Glutamatergic neuron (in vitro differentiated cells): ENCODE results near the gene ADAMTS8. TPM values are rescaled to one million over a fixed set of nuclear protein-coding genes. Genes with fewer than 3 reads are reported as not detected.

Experiments
- DNase-seq: peaks from one replicate; pipeline ENCODE4 v3.0.0; 2022
- H3K27ac Mint-ChIP-seq: one replicate; pipeline ENCODE4 v1.8.0; 2020; ENCODE audit warnings: mild to moderate bottlenecking, mixed read lengths, inconsistent platforms; ENCODE audit not compliant: unreplicated experiment
- H3K27me3 Mint-ChIP-seq: one replicate; pipeline ENCODE4 v1.8.0; 2020; ENCODE audit warnings: mild to moderate bottlenecking, moderate library complexity, mixed read lengths, inconsistent platforms; ENCODE audit not compliant: unreplicated experiment
- H3K36me3 Mint-ChIP-seq: one replicate; pipeline ENCODE4 v1.8.0; 2020; ENCODE audit warnings: mild to moderate bottlenecking, mixed read lengths, inconsistent platforms; ENCODE audit not compliant: unreplicated experiment
- H3K4me1 Mint-ChIP-seq: one replicate; pipeline ENCODE4 v1.8.0; 2020; ENCODE audit warnings: mild to moderate bottlenecking, low read depth, mixed read lengths, inconsistent platforms; ENCODE audit not compliant: unreplicated experiment
- H3K4me3 Mint-ChIP-seq: one replicate; pipeline ENCODE4 v1.8.0; 2020; ENCODE audit warnings: mild to moderate bottlenecking, mixed read lengths, inconsistent platforms; ENCODE audit not compliant: unreplicated experiment
- H3K9me3 Mint-ChIP-seq: one replicate; pipeline ENCODE4 v1.8.0; 2020; ENCODE audit warnings: mild to moderate bottlenecking, moderate library complexity, mixed read lengths, inconsistent platforms; ENCODE audit not compliant: unreplicated experiment
- total RNA-seq: library from RNA; stranded (reverse); fragmentation: NEBNext Ultra II Directional; extraction: Animal tissue kit (Norgen Biotek cat#: 25700); gene quantifications from one replicate; pipeline ENCODE4 v1.2.1, GENCODE V29; 2021; ENCODE audit not compliant: unreplicated experiment
- TF ChIP-seq, protein P1 (sequence below): fragments of 200-600 bp; sonication (generic); IDR thresholded peaks from one replicate; pipeline ENCODE4 v1.5.0; 2021; ENCODE audit not compliant: partially characterized antibody, unreplicated experiment

The ADAMTS8 gene
- total RNA-seq, 1 donor from 2014 or later = 0.32 TPM

DNA sequence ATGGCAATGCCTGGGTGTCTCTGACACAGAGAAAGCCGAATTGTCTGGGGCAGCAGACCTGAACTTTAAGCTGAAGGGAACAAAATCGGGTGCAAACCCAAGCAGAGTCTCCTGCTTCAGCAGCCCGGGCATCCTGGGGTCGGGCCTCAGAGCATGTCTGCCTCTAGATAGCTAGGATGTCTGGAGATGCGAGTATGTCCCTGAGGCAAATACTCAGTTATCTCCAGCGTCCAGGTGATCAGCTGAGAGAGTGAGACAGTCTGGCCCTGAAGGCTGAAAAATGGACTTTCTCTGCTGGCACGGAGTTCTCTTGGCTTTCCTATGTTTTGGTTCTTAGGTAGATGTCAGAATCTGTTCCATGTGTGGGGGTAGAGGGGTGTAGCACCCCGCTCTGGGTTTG lies 3.3 kb downstream of the ADAMTS8 start:
- no peak overlapping the region for H3K27ac Mint-ChIP-seq
- peaks cover 12% of the 10 kb centered on the region for H3K27me3 Mint-ChIP-seq
- H3K4me3 Mint-ChIP-seq = no peak overlapping the region
- peaks cover 3% of the 10 kb centered on the region for H3K9me3 Mint-ChIP-seq
- H3K36me3 Mint-ChIP-seq = peaks cover 4% of the 10 kb centered on the region
- TF ChIP-seq, protein P1, sequence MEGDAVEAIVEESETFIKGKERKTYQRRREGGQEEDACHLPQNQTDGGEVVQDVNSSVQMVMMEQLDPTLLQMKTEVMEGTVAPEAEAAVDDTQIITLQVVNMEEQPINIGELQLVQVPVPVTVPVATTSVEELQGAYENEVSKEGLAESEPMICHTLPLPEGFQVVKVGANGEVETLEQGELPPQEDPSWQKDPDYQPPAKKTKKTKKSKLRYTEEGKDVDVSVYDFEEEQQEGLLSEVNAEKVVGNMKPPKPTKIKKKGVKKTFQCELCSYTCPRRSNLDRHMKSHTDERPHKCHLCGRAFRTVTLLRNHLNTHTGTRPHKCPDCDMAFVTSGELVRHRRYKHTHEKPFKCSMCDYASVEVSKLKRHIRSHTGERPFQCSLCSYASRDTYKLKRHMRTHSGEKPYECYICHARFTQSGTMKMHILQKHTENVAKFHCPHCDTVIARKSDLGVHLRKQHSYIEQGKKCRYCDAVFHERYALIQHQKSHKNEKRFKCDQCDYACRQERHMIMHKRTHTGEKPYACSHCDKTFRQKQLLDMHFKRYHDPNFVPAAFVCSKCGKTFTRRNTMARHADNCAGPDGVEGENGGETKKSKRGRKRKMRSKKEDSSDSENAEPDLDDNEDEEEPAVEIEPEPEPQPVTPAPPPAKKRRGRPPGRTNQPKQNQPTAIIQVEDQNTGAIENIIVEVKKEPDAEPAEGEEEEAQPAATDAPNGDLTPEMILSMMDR = no peak
- no peak for DNase-seq
- peaks cover 10% of the 10 kb centered on the region for H3K4me1 Mint-ChIP-seq

- Mint-ChIP-seq H3K36me3 (peaks cover 4% of the 10 kb centered on the region), H3K27me3 (peaks cover 12% of the 10 kb centered on the region), H3K9me3 (peaks cover 3% of the 10 kb centered on the region), H3K27ac (no peak overlapping the region), H3K4me1 (peaks cover 10% of the 10 kb centered on the region), H3K4me3 (no peak overlapping the region)
- TF ChIP-seq, protein P1 = no peak
- no peak for DNase-seq
These were observed 3.7 kb downstream of the ADAMTS8 start for GRCh38 chr11:130424613-130425140.

GRCh38 chr11:130423541-130424142 lies 4.8 kb downstream of the ADAMTS8 start:
- no peak overlapping the region for H3K27ac Mint-ChIP-seq
- TF ChIP-seq, protein P1 = no peak

GRCh38 chr11:130422251-130422995 lies 6.0 kb downstream of the ADAMTS8 start:
- DNase-seq = no peak
- H3K4me3 Mint-ChIP-seq = no peak overlapping the region
- H3K36me3 Mint-ChIP-seq = peaks cover 4% of the 10 kb centered on the region
- H3K9me3 Mint-ChIP-seq = peaks cover 2% of the 10 kb centered on the region
- TF ChIP-seq, protein P1 = no peak
- H3K27me3 Mint-ChIP-seq = peaks cover 5% of the 10 kb centered on the region
- H3K27ac Mint-ChIP-seq = no peak overlapping the region
- H3K4me1 Mint-ChIP-seq = peaks cover 8% of the 10 kb centered on the region

More at GRCh38 chr11:130423541-130424142, 4.8 kb downstream of the ADAMTS8 start:
- peaks cover 7% of the 10 kb centered on the region for H3K27me3 Mint-ChIP-seq
- peaks cover 4% of the 10 kb centered on the region for H3K36me3 Mint-ChIP-seq
- peaks cover 3% of the 10 kb centered on the region for H3K9me3 Mint-ChIP-seq
- DNase-seq = no peak
- H3K4me1 Mint-ChIP-seq = peaks cover 10% of the 10 kb centered on the region
- H3K4me3 Mint-ChIP-seq = no peak overlapping the region

- DNase-seq = no peak
- Mint-ChIP-seq H3K9me3 (peaks cover 2% of the 10 kb centered on the region), H3K4me1 (peaks cover 2% of the 10 kb centered on the region)
These were observed 6.7 kb downstream of the ADAMTS8 start for GRCh38 chr11:130421697-130422096.

More at GRCh38 chr11:130421697-130422096, 6.7 kb downstream of the ADAMTS8 start:
- no peak overlapping the region for H3K27ac Mint-ChIP-seq
- peaks cover 4% of the 10 kb centered on the region for H3K36me3 Mint-ChIP-seq
- H3K4me3 Mint-ChIP-seq = no peak overlapping the region
- TF ChIP-seq, protein P1 = no peak
- peaks cover 1% of the 10 kb centered on the region for H3K27me3 Mint-ChIP-seq
